Measurements from ENCODE around the gene S100A14. TPM values are rescaled to one million over a fixed set of nuclear protein-coding genes. Genes with fewer than 3 reads are reported as not detected.
"Not testable (repeated sequence)": the region's sequence is repeated elsewhere in the genome, so short reads cannot be mapped to it uniquely, and the experiment has no call there.

Gene S100A14
- total RNA-seq, 6 experiments from 2014 or later, result 1.8 to 14.0 (median 5.2) TPM

DNA sequence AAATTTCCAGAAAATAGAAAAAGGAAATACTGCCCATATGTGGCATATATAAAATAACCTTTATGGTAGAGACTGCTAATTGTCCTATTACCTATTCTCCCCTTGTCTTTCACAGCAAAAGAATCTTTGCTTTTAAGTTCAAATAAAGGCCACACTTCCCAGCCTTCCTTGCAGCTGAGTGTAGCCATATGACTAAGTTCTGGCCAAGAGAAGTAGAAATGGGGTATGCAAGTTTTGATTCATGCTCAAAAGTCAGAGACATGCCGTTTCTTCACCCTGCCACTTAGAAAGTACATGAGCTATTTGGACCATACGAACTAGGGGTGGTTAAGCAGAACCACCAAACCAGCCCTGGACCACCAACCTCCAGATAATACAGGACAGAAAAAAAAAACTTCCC is 32.1 kb downstream of the S100A14 start:
- no peaks in the 10 kb centered on the region for H3K27me3 ChIP-seq
- ATAC-seq (no peak), DNase-seq (no peak)
- no peak for TF ChIP-seq POLR2A (IDR thresholded peaks at IDR 0.05)
- 80% methylated on average over 2 of the region's 2 CpGs for WGBS (ENCODE audit: insufficient coverage, low coverage, low lambda C conversion rate, missing lambda C conversion rate)
- H3K9me3 ChIP-seq, result no peaks in the 10 kb centered on the region
- H3K4me3 ChIP-seq, result no peak overlapping the region
- H3K36me3 ChIP-seq, result no peaks in the 10 kb centered on the region
- H3K4me1 ChIP-seq, result no peaks in the 10 kb centered on the region
- intact Hi-C loops (cut with DNase I), result no loop called here
- H3K27ac ChIP-seq, result no peak overlapping the region

DNA sequence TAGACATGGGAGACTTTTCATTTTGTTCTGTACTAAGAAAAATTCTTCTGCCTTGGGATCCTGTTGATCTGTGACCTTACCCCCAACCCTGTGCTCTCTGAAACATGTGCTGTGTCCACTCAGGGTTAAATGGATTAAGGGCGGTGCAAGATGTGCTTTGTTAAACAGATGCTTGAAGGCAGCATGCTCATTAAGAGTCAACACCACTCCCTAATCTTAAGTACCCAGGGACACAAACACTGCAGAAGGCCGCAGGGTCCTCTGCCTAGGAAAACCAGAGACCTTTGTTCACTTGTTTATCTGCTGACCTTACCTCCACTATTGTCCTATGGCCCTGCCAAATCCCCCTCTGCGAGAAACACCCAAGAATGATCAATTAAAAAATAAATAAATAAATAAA is 32.6 kb downstream of the S100A14 start:
- intact Hi-C loops (cut with DNase I); ATAC-seq; H3K4me1 ChIP-seq; H3K4me3 ChIP-seq; H3K27me3 ChIP-seq; H3K27ac ChIP-seq; H3K36me3 ChIP-seq; H3K9me3 ChIP-seq; DNase-seq: not testable (repeated sequence)
- WGBS (ENCODE audit: insufficient coverage, low coverage, low lambda C conversion rate, missing lambda C conversion rate), result 29% methylated on average over 2 of the region's 3 CpGs

DNA sequence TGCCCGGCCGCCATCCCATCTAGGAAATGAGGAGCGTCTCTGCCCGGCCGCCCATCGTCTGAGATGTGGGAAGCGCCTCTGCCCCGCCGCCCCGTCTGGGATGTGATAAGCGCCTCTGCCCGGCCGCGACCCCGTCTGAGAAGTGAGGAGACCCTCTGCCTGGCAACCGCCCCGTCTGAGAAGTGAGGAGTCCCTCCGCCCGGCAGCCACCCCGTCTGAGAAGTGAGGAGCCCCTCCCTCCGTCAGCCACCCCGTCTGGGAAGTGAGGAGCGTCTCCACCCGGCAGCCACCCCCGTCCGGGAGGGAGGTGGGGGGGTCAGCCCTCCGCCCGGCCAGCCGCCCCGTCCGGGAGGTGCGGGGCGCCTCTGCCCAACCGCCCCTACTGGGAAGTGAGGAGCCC is 33.3 kb downstream of the S100A14 start:
- intact Hi-C loops (cut with DNase I); H3K9me3 ChIP-seq; DNase-seq; ATAC-seq; H3K27ac ChIP-seq; H3K27me3 ChIP-seq; H3K4me1 ChIP-seq; H3K36me3 ChIP-seq; H3K4me3 ChIP-seq: not testable (repeated sequence)
- WGBS (ENCODE audit: insufficient coverage, low coverage, low lambda C conversion rate, missing lambda C conversion rate), result 92% methylated on average over 12 of the region's 34 CpGs

DNA sequence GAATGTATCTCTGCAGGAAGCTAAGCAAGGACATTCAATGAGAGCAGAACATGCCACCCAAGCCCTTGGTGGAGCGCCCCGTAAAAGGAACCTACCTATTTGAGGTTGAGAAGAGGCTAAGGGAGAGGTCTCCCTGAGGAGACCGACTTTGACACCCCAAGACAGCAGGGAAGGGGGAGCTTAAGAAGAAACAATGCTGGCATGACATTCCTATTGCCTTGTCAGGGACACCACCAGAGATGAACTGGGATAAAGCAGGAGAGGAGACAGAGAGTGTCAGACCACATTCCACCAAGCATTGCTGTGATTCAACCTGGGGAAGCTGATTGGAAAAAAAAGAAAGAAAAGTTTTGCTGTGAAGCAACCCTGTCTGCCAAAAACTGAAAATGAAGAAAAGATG is 37.2 kb downstream of the S100A14 start:
- TF ChIP-seq, protein P1, sequence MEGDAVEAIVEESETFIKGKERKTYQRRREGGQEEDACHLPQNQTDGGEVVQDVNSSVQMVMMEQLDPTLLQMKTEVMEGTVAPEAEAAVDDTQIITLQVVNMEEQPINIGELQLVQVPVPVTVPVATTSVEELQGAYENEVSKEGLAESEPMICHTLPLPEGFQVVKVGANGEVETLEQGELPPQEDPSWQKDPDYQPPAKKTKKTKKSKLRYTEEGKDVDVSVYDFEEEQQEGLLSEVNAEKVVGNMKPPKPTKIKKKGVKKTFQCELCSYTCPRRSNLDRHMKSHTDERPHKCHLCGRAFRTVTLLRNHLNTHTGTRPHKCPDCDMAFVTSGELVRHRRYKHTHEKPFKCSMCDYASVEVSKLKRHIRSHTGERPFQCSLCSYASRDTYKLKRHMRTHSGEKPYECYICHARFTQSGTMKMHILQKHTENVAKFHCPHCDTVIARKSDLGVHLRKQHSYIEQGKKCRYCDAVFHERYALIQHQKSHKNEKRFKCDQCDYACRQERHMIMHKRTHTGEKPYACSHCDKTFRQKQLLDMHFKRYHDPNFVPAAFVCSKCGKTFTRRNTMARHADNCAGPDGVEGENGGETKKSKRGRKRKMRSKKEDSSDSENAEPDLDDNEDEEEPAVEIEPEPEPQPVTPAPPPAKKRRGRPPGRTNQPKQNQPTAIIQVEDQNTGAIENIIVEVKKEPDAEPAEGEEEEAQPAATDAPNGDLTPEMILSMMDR (IDR thresholded peaks at IDR 0.05), result no peak
- TF ChIP-seq POLR2A (IDR thresholded peaks at IDR 0.05), result no peak
- H3K4me3 ChIP-seq, result no peak overlapping the region
- ATAC-seq (no peak), DNase-seq (no peak)
- no peaks in the 10 kb centered on the region for H3K36me3 ChIP-seq
- intact Hi-C loops (cut with DNase I), result loop anchor here in 1 of 2 donors (10.0 kb wide), 1 partner anchor 66 kb away; no protein-coding TSS in a partner anchor
- 69% methylated on average over 3 of the region's 3 CpGs for WGBS (ENCODE audit: insufficient coverage, low coverage, low lambda C conversion rate, missing lambda C conversion rate)
- H3K27me3 ChIP-seq, result no peaks in the 10 kb centered on the region
- H3K4me1 ChIP-seq, result no peaks in the 10 kb centered on the region
- H3K9me3 ChIP-seq, result no peaks in the 10 kb centered on the region
- H3K27ac ChIP-seq, result no peak overlapping the region

DNA sequence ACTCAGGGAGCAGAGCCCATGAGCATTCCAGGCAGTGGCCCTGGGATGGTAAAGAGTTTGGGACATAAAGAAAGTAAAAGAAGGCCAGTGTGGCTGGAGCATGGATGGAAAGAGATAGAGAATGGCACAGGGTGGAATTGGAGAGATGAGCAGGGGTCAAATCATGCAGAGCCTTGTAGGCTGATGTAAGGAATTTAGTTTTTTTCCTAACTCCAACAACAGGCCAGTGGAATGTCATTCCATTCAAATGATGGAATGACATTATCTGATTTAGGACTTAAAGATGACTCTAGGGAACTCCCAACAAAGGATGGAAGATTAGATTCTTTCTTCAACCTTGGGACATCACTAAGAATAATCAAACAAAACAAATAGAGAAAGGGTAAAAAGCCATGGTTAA is 37.6 kb downstream of the S100A14 start:
- Histone ChIP-seq H3K4me3 (no peak overlapping the region), H3K36me3 (no peaks in the 10 kb centered on the region), H3K4me1 (no peaks in the 10 kb centered on the region), H3K9me3 (no peaks in the 10 kb centered on the region), H3K27ac (no peak overlapping the region), H3K27me3 (no peaks in the 10 kb centered on the region)
- ATAC-seq, result no peak
- no peak for DNase-seq
- intact Hi-C loops (cut with DNase I), result loop anchor here in 1 of 2 donors (10.0 kb wide), 1 partner anchor 66 kb away; no protein-coding TSS in a partner anchor
- TF ChIP-seq POLR2A (IDR thresholded peaks at IDR 0.05), result no peak
- TF ChIP-seq, protein P1 (IDR thresholded peaks at IDR 0.05), result no peak

DNA sequence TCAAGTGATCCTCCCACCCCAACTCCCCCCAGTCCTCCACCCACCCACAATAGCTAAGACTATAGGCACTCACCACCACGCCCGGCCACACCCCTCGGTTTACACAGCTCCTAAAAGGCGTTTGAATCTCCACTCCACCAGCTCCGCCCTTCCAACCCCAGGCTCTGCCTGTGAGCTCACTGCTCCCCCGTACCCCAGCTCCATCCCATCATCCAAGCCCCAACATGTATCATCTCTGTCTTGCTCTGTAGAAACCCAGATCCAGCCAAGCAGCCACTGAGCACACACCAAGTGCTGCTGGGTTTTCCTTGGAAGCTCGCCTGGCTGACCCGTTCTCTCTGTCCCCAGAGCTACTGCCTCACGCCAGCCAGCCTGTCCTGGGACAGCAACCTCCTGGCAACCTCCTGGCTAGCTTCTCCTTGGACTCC is 38.5 kb downstream of the S100A14 start:
- H3K4me1 ChIP-seq, result peaks cover 0 to 3% (median 0%) of the 10 kb centered on the region in 4 donors
- TF ChIP-seq, protein P1 (IDR thresholded peaks at IDR 0.05), result no peak
- TF ChIP-seq POLR2A (IDR thresholded peaks at IDR 0.05), result no peak
- no peaks in the 10 kb centered on the region for H3K9me3 ChIP-seq
- no peaks in the 10 kb centered on the region for H3K27me3 ChIP-seq
- no peak for ATAC-seq
- 62% methylated on average over 9 of the region's 9 CpGs for WGBS (ENCODE audit: insufficient coverage, low coverage, low lambda C conversion rate, missing lambda C conversion rate)
- H3K27ac ChIP-seq, result no peak overlapping the region
- intact Hi-C loops (cut with DNase I), result loop anchor here in 1 of 2 donors (10.0 kb wide), 1 partner anchor 67 kb away; no protein-coding TSS in a partner anchor
- no peak for DNase-seq
- H3K36me3 ChIP-seq, result no peaks in the 10 kb centered on the region
- no peak overlapping the region for H3K4me3 ChIP-seq

Data from right lobe of liver (tissue), 6 donors.